Purkinje cell (primary cell): ENCODE results near the gene EFCAB13. TPM values are rescaled to one million over a fixed set of nuclear protein-coding genes. Genes with fewer than 3 reads are reported as not detected.

Experiments
- polyA plus RNA-seq: library from polyadenylated mRNA; unstranded; fragments of >200 nt; fragmentation: Nextera tagmentation; gene quantifications from 2 replicates; pipeline ENCODE4 v1.2.1, GENCODE V29; 2014

EFCAB13 gene
- 1.3 TPM in 1 of 2 replicates, not detected in the other for polyA plus RNA-seq

GRCh38 chr17:47323382-47324223 lies at the start of gene EFCAB13:
TSS of gene EFCAB13 (plus strand) at chr17:47323955. CDS start at chr17:47328354, 4,399 bp downstream.

Other genes starting within 250 kb of the EFCAB13 start
- 87.9 and 94.0 TPM in 2 replicates for gene CDC27, start 134.7 kb upstream of the EFCAB13 start, polyA plus RNA-seq
- 1.5 TPM in 1 of 2 replicates, not detected in the other for gene MYL4, start 114.6 kb upstream of the EFCAB13 start, polyA plus RNA-seq
- not detected in 2 replicates for gene ITGB3, start 70.1 kb upstream of the EFCAB13 start, polyA plus RNA-seq
- 62.7 and 84.7 TPM in 2 replicates for gene NPEPPS, start 207.2 kb downstream of the EFCAB13 start, polyA plus RNA-seq